ENCODE data around the gene NR3C1. TPM values are rescaled to one million over a fixed set of nuclear protein-coding genes. Genes with fewer than 3 reads are reported as not detected.

NR3C1 gene
- total and polyA plus RNA-seq, 2 of the 4 experiments (the other 2 are of a cell fraction): 13.7 to 77.4 TPM

DNA sequence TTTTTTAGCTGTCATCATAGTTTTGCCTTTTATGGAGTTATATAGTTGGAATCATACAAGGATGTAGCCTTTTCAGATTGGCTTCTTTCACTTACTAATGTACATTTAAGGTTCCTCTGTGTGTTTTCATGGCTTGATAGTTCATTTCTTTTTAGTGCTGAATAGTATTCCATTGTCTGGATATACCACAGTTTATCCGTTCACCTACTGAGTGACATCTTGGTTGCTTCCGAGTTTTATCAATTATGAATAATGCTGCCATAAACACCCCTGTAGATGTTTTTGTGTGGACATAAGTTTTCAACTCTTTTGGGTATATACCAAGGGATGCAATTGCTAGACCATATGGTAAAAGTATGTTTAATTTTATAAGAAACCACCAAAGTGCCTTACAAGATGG, 136.3 kb downstream of the NR3C1 start:
- ATAC-seq (ENCODE audit: low read depth): no peak
- Histone ChIP-seq H3K9ac (ENCODE audit: low read depth, low read length) (no peak overlapping the region), H4K8ac (ENCODE audit: low read depth in 2 of 2, low read length in 2 of 2) (no peak overlapping the region), H3K18ac (ENCODE audit: low read depth, low read length) (no peak overlapping the region), H3K27me3 (ENCODE audit: control insufficient read depth, insufficient read depth, low read length) (no peaks in the 10 kb centered on the region), H4K20me1 (ENCODE audit: insufficient read depth, low read length) (no peaks in the 10 kb centered on the region), H3K23ac (ENCODE audit: low read depth, low read length) (no peak overlapping the region), H2AK9ac (replicated peaks; ENCODE audit: low read depth, low read length, poor library complexity) (no peak overlapping the region), H3K27ac (ENCODE audit: insufficient read depth, low read length) (no peak overlapping the region), H3K4me1 (ENCODE audit: control insufficient read depth, insufficient read depth, low read length) (0 out of 2 replicates have a peak, but pooled peaks cover 2% of the 10 kb centered on the region), H2AK5ac (ENCODE audit: low read depth, low read length) (no peak overlapping the region), H2AFZ (replicated peaks; ENCODE audit: low read length, poor library complexity) (no peak overlapping the region), H3K9me1 (ENCODE audit: insufficient read depth, low read length) (no peaks in the 10 kb centered on the region), H4K91ac (ENCODE audit: insufficient read depth, low read depth, low read length) (no peak overlapping the region), H2BK120ac (ENCODE audit: low read depth, low read length) (no peak overlapping the region), H4K5ac (ENCODE audit: low read depth, low read length) (no peak overlapping the region), H3K4me2 (ENCODE audit: low read depth, low read length) (no peak overlapping the region), H3K79me1 (ENCODE audit: low read depth in 1 of 2, low read length in 2 of 2) (no peaks in the 10 kb centered on the region), H3K14ac (replicated peaks; ENCODE audit: low read depth, low read length) (no peak overlapping the region), H2BK5ac (ENCODE audit: low read depth, low read length, poor library complexity, severe bottlenecking) (no peak overlapping the region), H2BK15ac (ENCODE audit: low read depth, low read length) (no peak overlapping the region), H3K36me3 (ENCODE audit: control insufficient read depth, insufficient read depth, low read length) (no peaks in the 10 kb centered on the region), H3K56ac (ENCODE audit: extremely low read depth, insufficient read depth, low read length) (no peak overlapping the region), H2BK20ac (ENCODE audit: low read depth, low read length) (no peak overlapping the region), H3K4ac (ENCODE audit: low read depth, low read length) (no peak overlapping the region), H3K9me3 (ENCODE audit: control insufficient read depth, insufficient read depth, low read length) (no peaks in the 10 kb centered on the region; the same call in 1 of the 2 replicates), H3K4me3 (ENCODE audit: insufficient read depth, low read depth, low read length) (no peak overlapping the region)
- in situ Hi-C loops (cut with MboI; ENCODE audit: low sequenced_read_pairs): no loop called here
- no peak for DNase-seq
- intact Hi-C loops (cut with micrococcal nuclease): no loop called here
- no TSS peak for BruUV-seq (replicated peaks)
- TF ChIP-seq MXI1 (IDR thresholded peaks at IDR 0.05; ENCODE audit: borderline replicate concordance, low read depth, low read length) (no peak), RFX5 (IDR thresholded peaks at IDR 0.05; ENCODE audit: low read depth, low read length) (no peak), POLR2A (IDR thresholded peaks at IDR 0.05; ENCODE audit: low read depth, low read length) (no peak), SMC3 (IDR thresholded peaks at IDR 0.05; ENCODE audit: low read depth, low read length) (no peak), RCOR1 (IDR thresholded peaks at IDR 0.05; ENCODE audit: insufficient replicate concordance, low read length) (no peak), FOS (IDR thresholded peaks at IDR 0.05; ENCODE audit: low read depth, low read length) (no peak), MAZ (IDR thresholded peaks at IDR 0.05; ENCODE audit: borderline replicate concordance, low read depth, low read length) (no peak), BHLHE40 (IDR thresholded peaks at IDR 0.05; ENCODE audit: low read depth, low read length) (no peak), CHD1 (IDR thresholded peaks at IDR 0.05; ENCODE audit: low read depth, low read length) (no peak), NFE2L2 (IDR thresholded peaks at IDR 0.05; ENCODE audit: low read depth, low read length) (no peak), CEBPB (IDR thresholded peaks at IDR 0.05; ENCODE audit: low read depth, low read length) (no peak), RAD21 (IDR thresholded peaks at IDR 0.05; ENCODE audit: low read length) (no peak), MAFK (IDR thresholded peaks at IDR 0.05; ENCODE audit: low read depth, low read length) (no peak)
- TF ChIP-seq, protein P1, sequence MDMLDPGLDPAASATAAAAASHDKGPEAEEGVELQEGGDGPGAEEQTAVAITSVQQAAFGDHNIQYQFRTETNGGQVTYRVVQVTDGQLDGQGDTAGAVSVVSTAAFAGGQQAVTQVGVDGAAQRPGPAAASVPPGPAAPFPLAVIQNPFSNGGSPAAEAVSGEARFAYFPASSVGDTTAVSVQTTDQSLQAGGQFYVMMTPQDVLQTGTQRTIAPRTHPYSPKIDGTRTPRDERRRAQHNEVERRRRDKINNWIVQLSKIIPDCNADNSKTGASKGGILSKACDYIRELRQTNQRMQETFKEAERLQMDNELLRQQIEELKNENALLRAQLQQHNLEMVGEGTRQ (IDR thresholded peaks at IDR 0.05; ENCODE audit: low read depth, low read length): no peak
- TF ChIP-seq, protein P2, sequence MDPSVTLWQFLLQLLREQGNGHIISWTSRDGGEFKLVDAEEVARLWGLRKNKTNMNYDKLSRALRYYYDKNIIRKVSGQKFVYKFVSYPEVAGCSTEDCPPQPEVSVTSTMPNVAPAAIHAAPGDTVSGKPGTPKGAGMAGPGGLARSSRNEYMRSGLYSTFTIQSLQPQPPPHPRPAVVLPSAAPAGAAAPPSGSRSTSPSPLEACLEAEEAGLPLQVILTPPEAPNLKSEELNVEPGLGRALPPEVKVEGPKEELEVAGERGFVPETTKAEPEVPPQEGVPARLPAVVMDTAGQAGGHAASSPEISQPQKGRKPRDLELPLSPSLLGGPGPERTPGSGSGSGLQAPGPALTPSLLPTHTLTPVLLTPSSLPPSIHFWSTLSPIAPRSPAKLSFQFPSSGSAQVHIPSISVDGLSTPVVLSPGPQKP (IDR thresholded peaks at IDR 0.05; ENCODE audit: borderline replicate concordance, low read depth, low read length): no peak
- TF ChIP-seq, protein P3, sequence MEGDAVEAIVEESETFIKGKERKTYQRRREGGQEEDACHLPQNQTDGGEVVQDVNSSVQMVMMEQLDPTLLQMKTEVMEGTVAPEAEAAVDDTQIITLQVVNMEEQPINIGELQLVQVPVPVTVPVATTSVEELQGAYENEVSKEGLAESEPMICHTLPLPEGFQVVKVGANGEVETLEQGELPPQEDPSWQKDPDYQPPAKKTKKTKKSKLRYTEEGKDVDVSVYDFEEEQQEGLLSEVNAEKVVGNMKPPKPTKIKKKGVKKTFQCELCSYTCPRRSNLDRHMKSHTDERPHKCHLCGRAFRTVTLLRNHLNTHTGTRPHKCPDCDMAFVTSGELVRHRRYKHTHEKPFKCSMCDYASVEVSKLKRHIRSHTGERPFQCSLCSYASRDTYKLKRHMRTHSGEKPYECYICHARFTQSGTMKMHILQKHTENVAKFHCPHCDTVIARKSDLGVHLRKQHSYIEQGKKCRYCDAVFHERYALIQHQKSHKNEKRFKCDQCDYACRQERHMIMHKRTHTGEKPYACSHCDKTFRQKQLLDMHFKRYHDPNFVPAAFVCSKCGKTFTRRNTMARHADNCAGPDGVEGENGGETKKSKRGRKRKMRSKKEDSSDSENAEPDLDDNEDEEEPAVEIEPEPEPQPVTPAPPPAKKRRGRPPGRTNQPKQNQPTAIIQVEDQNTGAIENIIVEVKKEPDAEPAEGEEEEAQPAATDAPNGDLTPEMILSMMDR (conservative IDR thresholded peaks at IDR 0.05; ENCODE audit: low read depth, low read length): no peak
- ChIA-PET POLR2A (ENCODE audit: unreplicated experiment) (interaction anchor here (0.6 kb wide), 1 partner anchor 301 kb away, joined by 5 read pairs; no protein-coding TSS in a partner anchor), CTCF (no interaction called here)
- no CpG with 5 or more reads among the region's 2 CpGs for WGBS, 2 experiments (ENCODE audit: extremely low coverage in 2 of 2, insufficient read length in 1 of 2)
- dilution Hi-C loops (cut with HindIII; ENCODE audit: low sequenced_read_pairs, unreplicated experiment): no loop called here
